ENCODE results near the gene CACNG4.

DNA sequence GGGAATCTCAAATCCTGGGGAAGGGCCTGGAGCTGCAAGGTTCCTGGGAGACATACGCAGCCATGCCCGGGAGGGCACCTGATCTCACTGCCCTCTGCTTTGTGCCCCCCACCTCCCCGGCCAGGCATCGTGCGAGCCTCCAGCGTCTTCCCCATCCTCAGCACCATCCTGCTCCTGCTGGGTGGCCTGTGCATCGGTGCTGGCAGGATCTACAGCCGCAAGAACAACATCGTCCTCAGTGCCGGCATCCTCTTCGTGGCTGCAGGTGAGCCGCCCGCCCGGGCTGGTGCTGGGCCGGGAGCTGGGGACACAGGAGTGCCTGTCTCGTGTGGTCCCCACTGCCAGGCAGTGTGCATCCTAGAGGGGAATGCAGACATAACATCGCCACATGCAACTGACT is 60.2 kb downstream of the CACNG4 start:
- TF ChIP-seq CTCF (IDR thresholded peaks at IDR 0.05; ENCODE audit: borderline replicate concordance, extremely low read depth, low read length, poor library complexity, severe bottlenecking) (no peak), EZH2 (IDR thresholded peaks at IDR 0.05; ENCODE audit: borderline replicate concordance, low read depth, low read length, severe bottlenecking) (no peak)

Data from DND-41 (cell line).